Measurements from ENCODE around the gene CRYBG1. TPM values are rescaled to one million over a fixed set of nuclear protein-coding genes. Genes with fewer than 3 reads are reported as not detected.

The CRYBG1 gene
- total and polyA plus RNA-seq, 2 of the 13 experiments (the other 11 are each of a cell fraction or from before 2014, with no cell fraction given) = 10.1 to 21.9 TPM

- TF ChIP-seq SATB2 (CRISPR knock-in tag; IDR thresholded peaks at IDR 0.05) (no peak), RBFOX2 (IDR thresholded peaks at IDR 0.05; ENCODE audit: low read depth, low read length) (no peak), SP2 (CRISPR knock-in tag; IDR thresholded peaks at IDR 0.05) (no peak), ZNF441 (CRISPR knock-in tag; IDR thresholded peaks at IDR 0.05; ENCODE audit: borderline replicate concordance) (no peak), TCF7 (IDR thresholded peaks at IDR 0.05; ENCODE audit: low read depth) (no peak), ZSCAN20 (CRISPR knock-in tag; IDR thresholded peaks at IDR 0.05; ENCODE audit: borderline replicate concordance) (no peak), NONO (IDR thresholded peaks at IDR 0.05) (no peak), NONO (CRISPR knock-in tag; conservative IDR thresholded peaks at IDR 0.05) (no peak), MED1 (CRISPR knock-in tag; IDR thresholded peaks at IDR 0.05) (0 out of 2 replicates have a peak, but pooled peaks have one; percentile 12), RAD51 (IDR thresholded peaks at IDR 0.05; ENCODE audit: borderline replicate concordance) (no peak), NR2C2 (CRISPR knock-in tag; IDR thresholded peaks at IDR 0.05; ENCODE audit: borderline replicate concordance) (no peak), ZBTB39 (CRISPR knock-in tag; IDR thresholded peaks at IDR 0.05) (no peak), RAD21 (CRISPR knock-in tag; IDR thresholded peaks at IDR 0.05) (no peak), ZNF207 (IDR thresholded peaks at IDR 0.05; ENCODE audit: borderline replicate concordance) (no peak), ELK4 (CRISPR knock-in tag; IDR thresholded peaks at IDR 0.05; ENCODE audit: borderline replicate concordance) (no peak), ZNF224 (CRISPR knock-in tag; IDR thresholded peaks at IDR 0.05) (no peak), HMG20B (CRISPR knock-in tag; conservative IDR thresholded peaks at IDR 0.05) (no peak), PRPF4 (IDR thresholded peaks at IDR 0.05; ENCODE audit: low read depth, low read length, poor library complexity, severe bottlenecking) (no peak), ARNTL (CRISPR knock-in tag; IDR thresholded peaks at IDR 0.05) (no peak), ATF7 (IDR thresholded peaks at IDR 0.05) (no peak), ATF7 (CRISPR knock-in tag; IDR thresholded peaks at IDR 0.05) (no peak), HOMEZ (CRISPR knock-in tag; IDR thresholded peaks at IDR 0.05; ENCODE audit: low read depth) (no peak), ETV6 (CRISPR knock-in tag; conservative IDR thresholded peaks at IDR 0.05) (no peak), ZBTB38 (CRISPR knock-in tag; IDR thresholded peaks at IDR 0.05) (no peak), ZBTB49 (CRISPR knock-in tag; IDR thresholded peaks at IDR 0.05; ENCODE audit: borderline replicate concordance) (no peak)
These were observed 149.8 kb downstream of the CRYBG1 start (continued) for GRCh38 chr6:106510090-106510970.
